Measurements from ENCODE around the gene STAC3.

GRCh38 chr12:57235728-57236131 lies 15.3 kb downstream of the STAC3 start:
- no peak for TF ChIP-seq TAF1 (conservative IDR thresholded peaks at IDR 0.05)
- no peak for TF ChIP-seq GABPA (IDR thresholded peaks at IDR 0.05 in 1 of 2, conservative IDR thresholded peaks at IDR 0.05 in 1 of 2)
- no peak for TF ChIP-seq CTCF (IDR thresholded peaks at IDR 0.05; ENCODE audit: low read depth, low read length, missing input control)
- no peak for TF ChIP-seq SP1 (IDR thresholded peaks at IDR 0.05)
- TF ChIP-seq FOXA1 (IDR thresholded peaks at IDR 0.05) = no peak
- TF ChIP-seq JUND (IDR thresholded peaks at IDR 0.05) = no peak
- no peak for TF ChIP-seq REST (IDR thresholded peaks at IDR 0.05)
- no peak for TF ChIP-seq HNF4A (conservative IDR thresholded peaks at IDR 0.05)
- TF ChIP-seq MAX (IDR thresholded peaks at IDR 0.05) = no peak
